ENCODE measurements around the gene LTB4R. TPM values are rescaled to one million over a fixed set of nuclear protein-coding genes. Genes with fewer than 3 reads are reported as not detected.
A peak's percentile ranks its signal among the peaks of the same experiment; 100 is the strongest.

LTB4R gene
- total RNA-seq, 1 donor from 2014 or later = 5.3 TPM

DNA sequence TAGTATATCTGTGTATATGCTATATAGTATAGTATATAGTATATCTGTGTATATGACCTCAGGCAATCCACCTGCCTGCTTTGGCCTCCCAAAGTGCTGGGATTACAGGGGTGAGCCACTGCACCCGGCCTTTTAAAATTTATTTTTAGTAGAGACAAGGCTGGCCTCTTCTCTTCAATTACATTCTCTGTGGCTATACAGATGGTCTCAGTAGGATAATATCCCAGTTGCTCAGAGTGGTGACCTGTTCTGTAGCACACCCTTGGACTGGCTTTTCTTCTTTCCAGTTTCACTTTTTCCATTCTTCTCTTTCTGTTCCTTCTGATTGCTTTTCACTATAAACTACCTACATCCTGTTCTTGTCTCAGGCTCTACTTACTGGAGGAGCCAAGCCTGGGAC, 53.5 kb downstream of the LTB4R start:
- H3K27ac Mint-ChIP-seq (ENCODE audit: unreplicated experiment) = no peak overlapping the region
- peaks cover 55% of the 10 kb centered on the region for H3K27me3 Mint-ChIP-seq (ENCODE audit: low read depth)
- no peak for TF ChIP-seq CTCF (conservative IDR thresholded peaks at IDR 0.05)
- no peaks in the 10 kb centered on the region for H3K36me3 Mint-ChIP-seq (ENCODE audit: low read depth)
- no peak for DNase-seq (ENCODE audit: low read depth, low spot score)
- no peak overlapping the region for H3K4me3 Mint-ChIP-seq
- H3K9me3 Mint-ChIP-seq = no peaks in the 10 kb centered on the region
- peaks cover 27% of the 10 kb centered on the region for H3K4me1 Mint-ChIP-seq

- peak overlapping the region; percentile 62 for H3K27ac Mint-ChIP-seq (ENCODE audit: unreplicated experiment)
- peaks cover 27% of the 10 kb centered on the region for H3K4me1 Mint-ChIP-seq
- no peaks in the 10 kb centered on the region for H3K36me3 Mint-ChIP-seq (ENCODE audit: low read depth)
- peak; percentile 87 for TF ChIP-seq CTCF (conservative IDR thresholded peaks at IDR 0.05)
- H3K9me3 Mint-ChIP-seq = no peaks in the 10 kb centered on the region
- peaks cover 46% of the 10 kb centered on the region for H3K27me3 Mint-ChIP-seq (ENCODE audit: low read depth)
- DNase-seq (ENCODE audit: low read depth, low spot score) = peak; percentile 78
- peak overlapping the region; percentile 93 for H3K4me3 Mint-ChIP-seq
These were observed 54.5 kb downstream of the LTB4R start for GRCh38 chr14:24365600-24366412.

- H3K27me3 Mint-ChIP-seq (ENCODE audit: low read depth) = peaks cover 40% of the 10 kb centered on the region
- no peak for TF ChIP-seq CTCF (conservative IDR thresholded peaks at IDR 0.05)
- H3K9me3 Mint-ChIP-seq = no peaks in the 10 kb centered on the region
- DNase-seq (ENCODE audit: low read depth, low spot score) = no peak
- H3K4me1 Mint-ChIP-seq = peaks cover 27% of the 10 kb centered on the region
- no peak overlapping the region for H3K4me3 Mint-ChIP-seq
- H3K36me3 Mint-ChIP-seq (ENCODE audit: low read depth) = no peaks in the 10 kb centered on the region
- no peak overlapping the region for H3K27ac Mint-ChIP-seq (ENCODE audit: unreplicated experiment)
These were observed 55.1 kb downstream of the LTB4R start for GRCh38 chr14:24366413-24366720.

GRCh38 chr14:24366721-24367513, 55.6 kb downstream of the LTB4R start:
- Mint-ChIP-seq H3K9me3 (no peaks in the 10 kb centered on the region), H3K36me3 (ENCODE audit: low read depth) (no peaks in the 10 kb centered on the region), H3K4me3 (peak overlapping the region; percentile 93), H3K27ac (ENCODE audit: unreplicated experiment) (peak overlapping the region; percentile 97), H3K27me3 (ENCODE audit: low read depth) (peaks cover 35% of the 10 kb centered on the region), H3K4me1 (peaks cover 27% of the 10 kb centered on the region)
- no peak for TF ChIP-seq CTCF (conservative IDR thresholded peaks at IDR 0.05)
- peak; percentile 62 for DNase-seq (ENCODE audit: low read depth, low spot score)

Other genes with a start within 250 kb of the LTB4R start
- gene CPNE6, start 239.9 kb upstream of the LTB4R start, total RNA-seq = not detected in 2 replicates
- gene PCK2, start 217.2 kb upstream of the LTB4R start, total RNA-seq = 26.1 and 26.7 TPM in 2 replicates
- gene DCAF11, start 196.7 kb upstream of the LTB4R start, total RNA-seq = 52.5 and 53.9 TPM in 2 replicates
- 1.2 and 2.3 TPM in 2 replicates for gene NRL, start 196.6 kb upstream of the LTB4R start, total RNA-seq
- gene FITM1, start 180.8 kb upstream of the LTB4R start, total RNA-seq = 0.42 and 0.66 TPM in 2 replicates
- 81.4 and 88.5 TPM in 2 replicates for gene PSME1, start 175.3 kb upstream of the LTB4R start, total RNA-seq
- 28.3 and 30.3 TPM in 2 replicates for gene EMC9, start 169.9 kb upstream of the LTB4R start, total RNA-seq
- 125 and 131 TPM in 2 replicates for gene PSME2, start 164.9 kb upstream of the LTB4R start, total RNA-seq
- gene RNF31, start 164.0 kb upstream of the LTB4R start, total RNA-seq = 65.5 and 82.2 TPM in 2 replicates
- 22.9 and 23.0 TPM in 2 replicates for gene IRF9, start 150.2 kb upstream of the LTB4R start, total RNA-seq
- 160 and 163 TPM in 2 replicates for gene REC8, start 139.4 kb upstream of the LTB4R start, total RNA-seq
- 88.3 and 88.7 TPM in 2 replicates for gene IPO4, start 122.7 kb upstream of the LTB4R start, total RNA-seq
- gene TM9SF1, start 116.1 kb upstream of the LTB4R start, total RNA-seq = 45.6 and 47.4 TPM in 2 replicates
- gene TSSK4, start 105.8 kb upstream of the LTB4R start, total RNA-seq = 0.47 and 0.48 TPM in 2 replicates
- gene CHMP4A, start 98.0 kb upstream of the LTB4R start, total RNA-seq = 42.2 and 44.7 TPM in 2 replicates
- 19.0 and 25.9 TPM in 2 replicates for gene MDP1, start 95.4 kb upstream of the LTB4R start, total RNA-seq
- 191 and 208 TPM in 2 replicates for gene NEDD8, start 79.1 kb upstream of the LTB4R start, total RNA-seq
- gene GMPR2, start 78.6 kb upstream of the LTB4R start, total RNA-seq = 64.0 and 66.2 TPM in 2 replicates
- gene TINF2, start 68.9 kb upstream of the LTB4R start, total RNA-seq = 63.4 and 66.7 TPM in 2 replicates
- 4.5 and 6.4 TPM in 2 replicates for gene TGM1, start 48.3 kb upstream of the LTB4R start, total RNA-seq
- gene RABGGTA, start 39.9 kb upstream of the LTB4R start, total RNA-seq = 22.8 and 25.4 TPM in 2 replicates
- gene DHRS1, start 11.7 kb upstream of the LTB4R start, total RNA-seq = 17.2 and 19.1 TPM in 2 replicates
- 34.5 and 34.8 TPM in 2 replicates for gene NOP9, start 11.7 kb upstream of the LTB4R start, total RNA-seq
- not detected in 2 replicates for gene CIDEB, start 3.5 kb upstream of the LTB4R start, total RNA-seq
- 7.9 and 9.4 TPM in 2 replicates for gene LTB4R2, start 1.4 kb upstream of the LTB4R start, total RNA-seq
- 0.49 TPM in 1 of 2 replicates, not detected in the other for gene ADCY4, start 23.6 kb downstream of the LTB4R start, total RNA-seq
- not detected in 2 replicates for gene RIPK3, start 28.5 kb downstream of the LTB4R start, total RNA-seq
- 44.3 and 47.8 TPM in 2 replicates for gene NFATC4, start 56.7 kb downstream of the LTB4R start, total RNA-seq
- 10.3 and 10.4 TPM in 2 replicates for gene NYNRIN, start 87.5 kb downstream of the LTB4R start, total RNA-seq
- gene CBLN3, start 118.2 kb downstream of the LTB4R start, total RNA-seq = 0.86 and 1.0 TPM in 2 replicates
- gene KHNYN, start 118.5 kb downstream of the LTB4R start, total RNA-seq = 49.3 and 52.3 TPM in 2 replicates
- 64.6 and 76.7 TPM in 2 replicates for gene SDR39U1, start 131.3 kb downstream of the LTB4R start, total RNA-seq
- not detected in 2 replicates for gene CMA1, start 196.8 kb downstream of the LTB4R start, total RNA-seq